ENCODE measurements around the gene DYDC2.
A peak's percentile ranks its signal among the peaks of the same experiment; 100 is the strongest.

DYDC2 gene

GRCh38 chr10:80372675-80373074 lies 16.1 kb downstream of the DYDC2 start:
- DNase-seq, result no peak

DNA sequence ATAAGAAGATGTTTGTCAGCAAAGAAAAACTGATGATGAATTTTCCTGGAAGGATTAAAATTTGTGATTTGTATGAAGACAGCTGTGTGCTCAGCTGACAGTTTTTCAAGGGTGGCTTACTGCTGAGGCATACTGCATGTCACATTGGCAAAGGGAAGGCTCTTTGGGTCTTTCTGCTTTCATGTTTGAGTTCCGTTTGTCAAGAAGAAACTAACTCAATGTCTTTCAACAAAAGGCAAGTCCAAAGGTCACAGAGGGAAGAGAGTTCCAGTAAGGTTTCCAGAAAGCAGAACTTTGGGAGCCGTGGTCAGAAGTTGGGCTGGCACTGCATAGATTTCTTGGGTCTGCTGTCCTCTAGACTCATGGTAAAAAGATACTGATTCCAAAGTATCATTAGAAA lies 16.9 kb downstream of the DYDC2 start:
- DNase-seq, result no peak

GRCh38 chr10:80379701-80380100 lies 23.1 kb downstream of the DYDC2 start:
- no peak for DNase-seq

GRCh38 chr10:80380185-80380584 lies 23.6 kb downstream of the DYDC2 start:
- no peak for DNase-seq

DNA sequence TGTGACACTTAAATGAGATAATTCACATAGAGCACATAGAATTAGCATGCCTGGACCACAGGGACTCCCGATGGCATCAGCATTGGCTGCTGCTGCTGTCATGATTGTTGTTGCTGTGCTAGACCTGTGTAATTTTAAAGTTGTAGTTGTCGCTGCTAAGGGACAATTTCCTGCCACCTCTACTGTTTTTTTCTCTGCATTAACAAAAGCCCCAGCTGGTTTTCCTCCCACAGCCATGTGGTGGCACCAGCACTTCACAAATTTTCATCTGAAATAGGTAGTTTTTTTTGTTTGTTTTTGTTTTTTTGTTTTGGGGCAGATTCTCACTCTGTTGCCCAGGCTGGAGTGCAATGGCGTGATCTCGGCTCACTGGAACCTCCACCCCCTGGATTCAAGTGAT lies 26.4 kb downstream of the DYDC2 start:
- DNase-seq, result peak; percentile 14 to 55 (median 27)

DNA sequence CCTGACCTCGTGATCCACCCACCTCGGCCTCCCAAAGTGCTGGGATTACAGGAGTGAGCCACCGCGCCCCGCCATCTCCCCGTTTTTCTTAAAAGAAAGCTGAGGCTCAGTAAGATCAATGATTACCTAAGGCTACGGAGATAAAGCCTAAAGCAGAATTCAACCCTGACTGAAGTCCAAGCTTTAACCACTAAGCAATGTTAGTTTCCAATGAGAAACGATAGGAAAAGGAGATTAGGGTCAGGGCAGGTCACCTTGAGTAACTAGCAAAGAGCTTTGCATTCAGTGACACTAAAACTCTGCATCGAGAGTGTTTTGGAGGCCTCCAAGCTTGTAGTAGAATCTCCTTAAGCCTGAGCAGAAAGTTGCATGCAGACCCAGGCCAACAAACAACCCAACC lies 34.2 kb downstream of the DYDC2 start:
- DNase-seq, result no peak

- no peak for DNase-seq
Measured at GRCh38 chr10:80392250-80392649, 35.7 kb downstream of the DYDC2 start.

DNA sequence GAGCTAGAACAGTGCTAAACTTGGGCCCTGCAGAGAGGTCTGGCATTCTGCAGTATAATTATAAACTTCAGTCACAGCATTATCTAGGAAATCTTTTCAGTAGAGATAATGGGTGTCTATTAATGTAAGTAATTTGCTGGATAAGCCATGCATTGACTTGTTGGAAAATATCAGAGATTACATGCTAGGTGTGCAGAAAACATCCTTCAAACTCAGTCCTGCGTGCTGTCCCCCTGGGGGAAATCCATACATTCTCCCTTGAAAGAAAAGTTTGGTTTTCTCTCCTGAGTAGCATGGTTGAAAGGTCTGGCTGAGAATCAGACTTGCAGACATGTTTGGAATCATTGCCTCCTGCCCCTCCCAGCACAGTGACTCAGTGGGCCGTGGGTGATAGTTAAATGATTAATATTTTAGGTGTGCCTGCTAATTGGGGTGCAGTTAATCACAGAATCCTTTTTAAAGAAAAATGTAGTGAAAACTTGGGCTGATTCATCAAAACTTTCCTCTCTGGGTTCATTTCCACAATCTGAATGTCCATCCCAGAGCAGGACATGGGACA lies 37.9 kb downstream of the DYDC2 start:
- no peak for DNase-seq

DNA sequence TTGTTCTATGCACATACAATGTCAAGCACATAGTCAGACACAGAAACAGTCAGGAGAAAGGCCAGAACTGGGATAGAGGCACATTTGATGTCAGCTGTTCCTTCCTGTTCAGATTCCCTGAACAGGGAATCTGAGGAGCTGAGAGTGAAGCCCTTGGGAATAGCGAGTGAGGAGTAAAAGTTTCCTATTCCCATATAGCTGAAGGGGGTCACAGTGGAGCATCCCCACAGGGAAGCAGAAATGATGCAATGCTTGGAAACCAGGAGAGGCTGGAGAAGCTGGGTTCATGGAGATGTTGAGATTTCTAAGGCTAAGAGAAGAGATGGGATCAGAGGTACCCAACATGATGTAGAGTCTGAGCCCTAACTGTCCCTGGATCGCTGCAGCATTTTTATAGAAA lies 40.4 kb downstream of the DYDC2 start:
- no peak for DNase-seq

GRCh38 chr10:80400136-80400804 lies 43.7 kb downstream of the DYDC2 start:
- no peak for DNase-seq

DNA sequence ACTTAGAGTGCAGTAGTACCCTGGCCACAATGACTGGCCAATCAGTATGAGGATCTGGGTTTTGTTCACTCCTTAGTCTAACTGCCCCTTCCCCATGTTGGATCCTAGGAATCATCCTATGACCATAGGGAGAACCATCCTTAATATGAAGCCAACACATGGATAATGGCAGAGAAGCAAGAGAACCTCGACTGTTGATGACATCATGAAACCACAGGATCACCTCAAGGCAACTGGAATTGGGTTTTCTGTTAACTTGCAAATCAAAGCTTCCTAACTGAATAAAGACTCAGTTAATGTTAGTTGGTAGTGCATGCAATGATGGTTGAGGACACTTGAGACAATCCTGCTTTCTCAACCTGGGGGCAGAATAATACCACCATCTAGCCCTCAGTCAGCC lies 48.5 kb downstream of the DYDC2 start:
- no peak for DNase-seq

DNA sequence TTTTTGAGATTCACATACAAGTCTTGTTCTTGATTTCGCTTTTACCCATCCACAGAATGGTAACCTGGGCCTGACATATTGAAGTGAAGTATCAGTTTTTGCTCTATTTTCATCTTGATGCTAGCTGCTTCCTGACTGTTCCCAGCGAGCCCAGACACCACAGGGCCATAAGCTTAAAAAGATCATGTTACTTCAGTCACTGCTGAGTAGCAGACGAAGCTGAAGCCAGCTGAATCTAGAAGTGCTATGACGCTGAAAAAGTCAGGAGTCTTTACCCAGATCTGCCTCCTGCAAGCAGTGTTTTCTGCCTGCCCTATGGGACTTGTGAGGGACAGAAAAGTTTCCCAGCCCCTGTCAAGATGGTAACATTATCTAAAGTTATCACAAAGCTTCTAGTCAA lies 49.0 kb downstream of the DYDC2 start:
- no peak for DNase-seq

GRCh38 chr10:80406204-80406603 lies 49.6 kb downstream of the DYDC2 start:
- DNase-seq, result no peak

- DNase-seq, result no peak
Measured at GRCh38 chr10:80407812-80408241, 51.2 kb downstream of the DYDC2 start.

DNA sequence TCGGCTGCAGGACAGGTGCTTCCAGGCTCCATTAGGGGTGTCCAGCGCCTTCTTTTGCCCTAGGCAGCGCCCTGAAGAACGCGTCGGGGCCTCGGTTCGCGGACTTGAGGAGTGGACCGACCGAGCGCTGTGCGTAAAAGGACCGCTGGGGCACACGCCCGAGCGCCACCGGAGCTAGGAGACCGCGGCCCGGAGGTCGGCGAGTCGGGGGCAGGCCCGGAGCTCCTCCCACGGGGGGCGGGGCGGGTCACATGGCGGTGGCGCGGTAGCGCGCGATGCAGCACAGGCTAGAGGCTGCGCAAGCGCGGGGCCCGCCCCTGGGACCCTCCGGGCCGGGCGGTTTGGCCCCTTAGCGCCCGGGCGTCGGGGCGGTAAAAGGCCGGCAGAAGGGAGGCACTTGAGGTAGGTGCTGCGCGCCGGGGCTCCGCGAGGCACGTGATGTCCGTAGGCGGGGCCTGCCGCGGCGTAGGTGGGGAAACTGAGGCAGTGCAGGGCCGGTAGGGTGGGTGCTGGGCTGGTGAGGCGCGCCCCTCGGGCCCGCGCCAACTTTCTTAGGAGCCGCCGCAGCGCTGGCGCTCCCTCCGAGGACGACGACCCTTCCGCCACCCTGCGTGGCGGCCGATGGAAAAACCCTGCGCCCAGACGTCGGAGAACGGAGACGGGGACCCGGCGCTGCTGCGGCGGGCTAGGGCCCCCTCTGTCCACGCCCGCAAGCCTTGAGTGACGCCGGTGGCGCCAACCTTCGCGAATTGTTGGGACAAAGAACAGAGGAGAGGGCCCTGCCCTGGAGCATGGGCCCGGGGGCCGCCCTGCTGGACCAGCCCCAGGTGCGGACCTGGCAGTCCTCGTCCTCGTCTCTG lies 51.9 kb downstream of the DYDC2 start, which contains the start of gene PRXL2A:
Gene PRXL2A, plus strand, starts transcription at position 310 of the 860 bp plus-strand sequence. CDS start 11,917 bp downstream, outside the sequence.
- DNase-seq, result peak; percentile 54 to 71 (median 63)

- no peak for DNase-seq
Measured at GRCh38 chr10:80409121-80409520, 52.5 kb downstream of the DYDC2 start.

- DNase-seq, result no peak
Measured at GRCh38 chr10:80410122-80410521, 53.5 kb downstream of the DYDC2 start.

GRCh38 chr10:80410578-80411145 lies 54.1 kb downstream of the DYDC2 start:
- no peak for DNase-seq

- DNase-seq, result no peak
Measured at GRCh38 chr10:80411267-80411668, 54.7 kb downstream of the DYDC2 start.

DNA sequence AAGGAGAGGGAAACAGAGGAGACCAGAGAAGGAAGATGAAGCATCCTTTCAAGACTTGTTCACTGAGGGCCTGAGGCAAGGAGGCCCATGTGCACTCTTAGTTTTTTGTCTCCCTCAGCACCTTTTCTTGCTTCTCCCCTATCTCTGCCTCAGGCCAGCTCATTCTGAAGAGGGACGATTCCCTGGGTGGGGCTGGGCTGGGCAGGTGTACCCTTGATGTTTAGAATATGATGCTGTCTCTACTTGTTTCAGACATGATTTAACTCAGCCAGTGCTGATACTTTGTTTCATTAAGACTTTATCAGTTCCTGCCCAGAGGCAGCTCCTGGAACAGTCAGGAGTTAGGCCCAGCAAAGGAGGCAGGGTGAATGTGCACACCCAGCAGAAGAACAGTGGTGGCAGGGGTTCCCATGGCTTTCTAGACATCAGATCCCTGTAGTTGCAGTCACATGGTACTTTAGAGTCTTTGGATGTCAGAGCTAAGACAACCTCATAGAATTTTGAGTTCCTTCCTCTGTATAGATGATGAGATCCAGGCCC lies 55.2 kb downstream of the DYDC2 start:
- DNase-seq, result no peak

DNA sequence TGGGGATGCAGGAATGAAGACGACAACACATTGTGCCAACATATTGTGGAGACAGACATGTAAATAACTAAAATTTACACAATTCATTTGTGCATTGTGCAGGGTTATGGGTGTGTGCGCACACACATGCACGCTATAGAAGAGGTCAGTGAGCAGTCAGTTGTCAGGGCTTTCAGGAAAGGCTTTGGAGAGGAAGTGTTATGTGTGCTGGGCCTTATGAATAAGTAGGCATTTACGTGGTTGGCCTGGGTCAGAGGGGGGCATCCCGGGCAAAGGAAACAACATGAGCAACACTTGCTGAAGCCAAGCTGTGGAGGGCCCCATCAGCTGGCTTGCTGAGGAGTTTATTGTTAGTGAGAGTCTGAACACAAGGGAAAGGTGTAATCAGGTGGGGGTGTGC lies 55.9 kb downstream of the DYDC2 start:
- no peak for DNase-seq

GRCh38 chr10:80413271-80413996 lies 56.9 kb downstream of the DYDC2 start:
- DNase-seq, result no peak
